AG04450 (cell line): ENCODE results near the gene DYRK2. TPM values are rescaled to one million over a fixed set of nuclear protein-coding genes. Genes with fewer than 3 reads are reported as not detected.

Experiments
- CTCF ChIA-PET: fragments of 300-600, 350-600 bp; formaldehyde crosslinking; extraction: SDS; loops from one replicate; lab custom pipeline; 2022; ENCODE audit warnings: antibody characterized with exemption, inconsistent platforms; lab: Charles Lee
- POLR2A ChIA-PET: fragments of 350-600 bp; formaldehyde crosslinking; extraction: SDS; loops from one replicate; lab custom pipeline; 2021; ENCODE audit warnings: antibody characterized with exemption, inconsistent platforms; lab: Yijun Ruan, JAX
- DNase-seq: peaks from one replicate; pipeline ENCODE4 v3.0.0-alpha.2; 2011; ENCODE audit warnings: low read depth, low spot score
- H3K27ac ChIP-seq: one replicate; pipeline ENCODE4 v1.5.1; 2012; ENCODE audit warnings: low read depth, low read length, control low read depth
- H3K27me3 ChIP-seq: one replicate; pipeline ENCODE4 v1.6.0; 2012; ENCODE audit warnings: low read length; ENCODE audit not compliant: control insufficient read depth, insufficient read depth
- H3K4me3 ChIP-seq: 2 replicates; pipeline ENCODE4 v1.5.1; 2011; ENCODE audit warnings: mild to moderate bottlenecking, low read depth, low read length, control low read depth
- H3K9me3 ChIP-seq: 2 replicates; pipeline ENCODE4 v1.5.1; 2012; ENCODE audit warnings: low read length; ENCODE audit not compliant: control insufficient read depth, insufficient read depth
- CTCF ChIP-seq: IDR thresholded peaks from 2 replicates; pipeline ENCODE4 v1.5.1; 2011; ENCODE audit warnings: low read depth, low read length, control low read depth, inconsistent platforms
- polyA plus RNA-seq: library from polyadenylated mRNA; depleted of rRNA; stranded (reverse); fragments of >200 nt; gene quantifications from 2 replicates; pipeline ENCODE4 v1.2.3, GENCODE V29; 2011

DYRK2 gene
- polyA plus RNA-seq, 1 experiment = 15.3 TPM

DNA sequence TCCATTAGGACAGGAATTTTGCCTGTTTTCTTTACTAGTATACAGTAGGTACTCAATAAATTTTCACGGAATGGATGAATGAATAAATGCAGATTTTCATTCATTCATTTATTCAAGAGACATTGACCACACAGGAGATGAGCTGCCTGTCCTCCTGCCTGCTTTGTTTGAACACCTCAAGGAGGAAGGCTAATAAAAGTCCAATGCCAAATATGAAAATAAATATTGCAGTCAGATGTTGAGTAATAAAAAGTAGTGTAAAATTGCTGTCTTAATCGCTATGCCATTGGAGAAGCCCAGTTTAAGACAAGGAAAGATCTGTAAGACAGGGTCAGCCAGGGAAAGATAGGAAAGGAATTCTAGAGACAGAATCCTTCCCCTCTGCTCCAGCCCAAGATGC lies 47.4 kb downstream of the DYRK2 start:
- ChIA-PET CTCF (no interaction called here), POLR2A (no interaction called here)
- H3K27me3 ChIP-seq = no peaks in the 10 kb centered on the region
- H3K9me3 ChIP-seq = no peaks in the 10 kb centered on the region
- H3K27ac ChIP-seq = no peak overlapping the region
- DNase-seq = no peak
- no peak for TF ChIP-seq CTCF
- H3K4me3 ChIP-seq = no peak overlapping the region

DNA sequence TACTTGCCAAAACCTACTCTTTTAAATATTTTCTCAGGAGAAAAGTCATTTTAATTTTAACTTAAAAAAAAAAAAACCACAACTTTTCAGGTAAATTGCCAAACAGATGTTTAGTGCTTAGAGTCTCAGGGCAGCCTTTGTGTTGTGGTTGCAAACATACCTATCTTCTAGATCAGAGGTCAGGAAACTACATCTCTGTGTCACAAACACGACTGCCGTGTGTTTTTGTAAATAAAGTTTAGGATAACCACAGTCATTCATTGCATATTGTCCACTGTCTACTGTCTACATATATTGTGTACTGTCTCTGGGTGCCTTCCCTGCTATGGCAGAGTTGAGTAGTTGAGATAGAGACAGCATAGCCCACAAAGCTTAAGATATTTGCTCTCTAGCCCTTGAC lies 48.9 kb downstream of the DYRK2 start:
- DNase-seq = no peak
- H3K9me3 ChIP-seq = no peaks in the 10 kb centered on the region
- no peak for TF ChIP-seq CTCF
- H3K27me3 ChIP-seq = no peaks in the 10 kb centered on the region
- H3K27ac ChIP-seq = no peak overlapping the region
- ChIA-PET CTCF (no interaction called here), POLR2A (no interaction called here)
- no peak overlapping the region for H3K4me3 ChIP-seq

- DNase-seq = no peak
- ChIA-PET POLR2A (no interaction called here), CTCF (no interaction called here)
- Histone ChIP-seq H3K4me3 (no peak overlapping the region), H3K27ac (no peak overlapping the region), H3K9me3 (no peaks in the 10 kb centered on the region), H3K27me3 (no peaks in the 10 kb centered on the region)
- TF ChIP-seq CTCF = no peak
These were observed 49.4 kb downstream of the DYRK2 start for GRCh38 chr12:67697967-67698366.

DNA sequence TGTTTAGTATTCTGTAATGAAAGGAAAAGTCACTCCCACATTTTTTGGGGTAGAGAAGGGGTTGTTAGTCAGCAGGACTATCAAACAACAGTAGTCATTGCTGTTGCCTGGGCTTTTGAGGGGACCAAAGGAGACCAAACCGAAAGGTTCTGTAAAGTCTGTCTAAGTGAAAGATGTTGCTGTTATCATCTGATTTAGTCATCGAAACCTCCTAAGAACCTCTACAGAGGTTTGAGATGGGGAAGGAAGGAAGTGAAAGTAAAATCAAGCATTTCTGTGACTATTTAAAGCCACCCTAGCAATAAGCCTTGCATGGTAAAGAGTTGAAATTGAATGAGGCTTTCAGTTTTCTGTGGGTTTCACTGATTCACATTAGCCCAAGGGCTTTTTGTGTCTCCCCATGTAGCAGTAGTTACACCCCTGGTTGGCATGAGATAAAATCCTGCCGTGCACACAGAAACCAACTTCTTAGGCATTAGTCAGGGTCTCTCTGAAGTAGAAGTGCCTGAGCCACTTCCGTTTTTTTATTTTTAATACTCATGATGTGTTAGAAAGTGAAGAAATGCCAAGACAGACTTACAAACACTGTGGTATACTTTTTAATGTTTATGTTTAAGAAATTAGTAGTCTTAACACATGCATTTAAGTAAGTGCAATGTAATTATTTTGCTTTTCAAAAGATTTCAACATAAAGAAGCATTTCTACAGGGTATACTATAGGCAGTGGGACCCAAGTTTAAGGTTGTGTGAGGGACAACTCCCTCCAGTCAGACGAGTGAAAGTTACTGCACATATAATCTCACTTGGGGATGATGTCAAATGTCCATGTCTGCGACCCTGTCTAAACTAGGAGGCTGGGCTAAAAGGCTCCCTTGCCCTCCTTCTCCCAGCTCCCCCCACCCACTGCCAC lies 50.4 kb downstream of the DYRK2 start:
- Histone ChIP-seq H3K27ac (no peak overlapping the region), H3K4me3 (peak overlapping the region; percentile 38), H3K27me3 (no peaks in the 10 kb centered on the region), H3K9me3 (no peaks in the 10 kb centered on the region)
- no peak for DNase-seq
- ChIA-PET POLR2A (no interaction called here), CTCF (no interaction called here)
- TF ChIP-seq CTCF = no peak

GRCh38 chr12:67701121-67701520 lies 52.6 kb downstream of the DYRK2 start:
- H3K4me3 ChIP-seq = no peak overlapping the region
- ChIA-PET CTCF (no interaction called here), POLR2A (no interaction called here)
- H3K27ac ChIP-seq = no peak overlapping the region
- TF ChIP-seq CTCF = no peak
- no peaks in the 10 kb centered on the region for H3K9me3 ChIP-seq
- no peaks in the 10 kb centered on the region for H3K27me3 ChIP-seq
- no peak for DNase-seq
